ENCODE measurements around the gene PDE2A.

DNA sequence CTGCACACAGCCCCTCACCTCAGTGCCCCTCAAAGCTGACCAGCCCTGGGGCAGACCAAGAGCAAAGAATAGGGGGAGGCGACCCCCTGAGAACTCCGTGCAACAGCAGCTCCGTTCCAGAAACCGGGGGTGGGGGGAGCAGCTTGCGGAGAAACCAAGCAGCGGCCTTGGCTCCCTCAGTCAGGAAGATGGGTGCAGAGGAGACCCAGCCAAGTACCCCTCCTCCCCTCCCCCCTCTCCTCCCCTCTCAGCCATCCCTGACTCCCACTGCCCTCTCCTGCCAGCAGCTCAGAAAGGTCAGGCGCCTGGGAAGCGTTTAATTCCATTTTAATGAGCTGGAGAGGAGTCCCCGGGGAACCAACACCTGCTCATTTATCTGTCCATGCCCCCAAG lies 78.9 kb downstream of the PDE2A start:
- no peak for TF ChIP-seq ZNF8 (CRISPR knock-in tag; IDR thresholded peaks at IDR 0.05)
- TF ChIP-seq BACH2 (CRISPR knock-in tag; IDR thresholded peaks at IDR 0.05; ENCODE audit: borderline replicate concordance): no peak
- TF ChIP-seq ZC3H10 (CRISPR knock-in tag; IDR thresholded peaks at IDR 0.05): no peak
- TF ChIP-seq, protein P1, sequence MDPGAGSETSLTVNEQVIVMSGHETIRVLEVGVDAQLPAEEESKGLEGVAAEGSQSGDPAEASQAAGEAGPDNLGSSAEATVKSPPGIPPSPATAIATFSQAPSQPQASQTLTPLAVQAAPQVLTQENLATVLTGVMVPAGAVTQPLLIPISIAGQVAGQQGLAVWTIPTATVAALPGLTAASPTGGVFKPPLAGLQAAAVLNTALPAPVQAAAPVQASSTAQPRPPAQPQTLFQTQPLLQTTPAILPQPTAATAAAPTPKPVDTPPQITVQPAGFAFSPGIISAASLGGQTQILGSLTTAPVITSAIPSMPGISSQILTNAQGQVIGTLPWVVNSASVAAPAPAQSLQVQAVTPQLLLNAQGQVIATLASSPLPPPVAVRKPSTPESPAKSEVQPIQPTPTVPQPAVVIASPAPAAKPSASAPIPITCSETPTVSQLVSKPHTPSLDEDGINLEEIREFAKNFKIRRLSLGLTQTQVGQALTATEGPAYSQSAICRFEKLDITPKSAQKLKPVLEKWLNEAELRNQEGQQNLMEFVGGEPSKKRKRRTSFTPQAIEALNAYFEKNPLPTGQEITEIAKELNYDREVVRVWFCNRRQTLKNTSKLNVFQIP (CRISPR knock-in tag; IDR thresholded peaks at IDR 0.05; ENCODE audit: borderline replicate concordance, low read depth): no peak
- no peak for TF ChIP-seq ZFP3 (CRISPR knock-in tag; IDR thresholded peaks at IDR 0.05)
- TF ChIP-seq RARB (CRISPR knock-in tag; IDR thresholded peaks at IDR 0.05): no peak
- TF ChIP-seq TCF4 (CRISPR knock-in tag; IDR thresholded peaks at IDR 0.05; ENCODE audit: borderline replicate concordance): no peak
- TF ChIP-seq TOX (CRISPR knock-in tag; IDR thresholded peaks at IDR 0.05; ENCODE audit: borderline replicate concordance): no peak
- TF ChIP-seq SNAI2 (CRISPR knock-in tag; IDR thresholded peaks at IDR 0.05): no peak
- TF ChIP-seq OSR1 (CRISPR knock-in tag; IDR thresholded peaks at IDR 0.05): no peak
- TF ChIP-seq, protein P2, sequence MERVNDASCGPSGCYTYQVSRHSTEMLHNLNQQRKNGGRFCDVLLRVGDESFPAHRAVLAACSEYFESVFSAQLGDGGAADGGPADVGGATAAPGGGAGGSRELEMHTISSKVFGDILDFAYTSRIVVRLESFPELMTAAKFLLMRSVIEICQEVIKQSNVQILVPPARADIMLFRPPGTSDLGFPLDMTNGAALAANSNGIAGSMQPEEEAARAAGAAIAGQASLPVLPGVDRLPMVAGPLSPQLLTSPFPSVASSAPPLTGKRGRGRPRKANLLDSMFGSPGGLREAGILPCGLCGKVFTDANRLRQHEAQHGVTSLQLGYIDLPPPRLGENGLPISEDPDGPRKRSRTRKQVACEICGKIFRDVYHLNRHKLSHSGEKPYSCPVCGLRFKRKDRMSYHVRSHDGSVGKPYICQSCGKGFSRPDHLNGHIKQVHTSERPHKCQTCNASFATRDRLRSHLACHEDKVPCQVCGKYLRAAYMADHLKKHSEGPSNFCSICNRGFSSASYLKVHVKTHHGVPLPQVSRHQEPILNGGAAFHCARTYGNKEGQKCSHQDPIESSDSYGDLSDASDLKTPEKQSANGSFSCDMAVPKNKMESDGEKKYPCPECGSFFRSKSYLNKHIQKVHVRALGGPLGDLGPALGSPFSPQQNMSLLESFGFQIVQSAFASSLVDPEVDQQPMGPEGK (CRISPR knock-in tag; IDR thresholded peaks at IDR 0.05; ENCODE audit: borderline replicate concordance): no peak
- TF ChIP-seq, protein P3, sequence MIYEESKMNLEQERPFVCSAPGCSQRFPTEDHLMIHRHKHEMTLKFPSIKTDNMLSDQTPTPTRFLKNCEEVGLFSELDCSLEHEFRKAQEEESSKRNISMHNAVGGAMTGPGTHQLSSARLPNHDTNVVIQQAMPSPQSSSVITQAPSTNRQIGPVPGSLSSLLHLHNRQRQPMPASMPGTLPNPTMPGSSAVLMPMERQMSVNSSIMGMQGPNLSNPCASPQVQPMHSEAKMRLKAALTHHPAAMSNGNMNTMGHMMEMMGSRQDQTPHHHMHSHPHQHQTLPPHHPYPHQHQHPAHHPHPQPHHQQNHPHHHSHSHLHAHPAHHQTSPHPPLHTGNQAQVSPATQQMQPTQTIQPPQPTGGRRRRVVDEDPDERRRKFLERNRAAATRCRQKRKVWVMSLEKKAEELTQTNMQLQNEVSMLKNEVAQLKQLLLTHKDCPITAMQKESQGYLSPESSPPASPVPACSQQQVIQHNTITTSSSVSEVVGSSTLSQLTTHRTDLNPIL (CRISPR knock-in tag; IDR thresholded peaks at IDR 0.05; ENCODE audit: low read depth): no peak

All from SK-N-SH treated with all-trans-retinoic acid at 6 μM for 48 hours (cell line).